Endothelial cell (in vitro differentiated cells): ENCODE data around the gene SDCBP2. TPM values are rescaled to one million over a fixed set of nuclear protein-coding genes. Genes with fewer than 3 reads are reported as not detected.

ENCODE experiments used
- DNase-seq: peaks from one replicate; pipeline ENCODE4 v3.0.0; 2021; ENCODE audit warnings: low spot score
- H3K27ac Mint-ChIP-seq: one replicate; pipeline ENCODE4 v1.8.0; 2021; ENCODE audit warnings: mixed read lengths, inconsistent platforms; ENCODE audit not compliant: unreplicated experiment
- H3K27me3 Mint-ChIP-seq: one replicate; pipeline ENCODE4 v1.8.0; 2021; ENCODE audit warnings: mild to moderate bottlenecking, moderate library complexity, mixed read lengths, inconsistent platforms; ENCODE audit not compliant: unreplicated experiment
- H3K36me3 Mint-ChIP-seq: one replicate; pipeline ENCODE4 v1.8.0; 2021; ENCODE audit warnings: mild to moderate bottlenecking, low read depth, mixed read lengths, inconsistent platforms; ENCODE audit not compliant: unreplicated experiment
- H3K4me1 Mint-ChIP-seq: one replicate; pipeline ENCODE4 v1.8.0; 2021; ENCODE audit warnings: mild to moderate bottlenecking, mixed read lengths, inconsistent platforms; ENCODE audit not compliant: unreplicated experiment
- H3K4me3 Mint-ChIP-seq: one replicate; pipeline ENCODE4 v1.8.0; 2021; ENCODE audit warnings: mild to moderate bottlenecking, mixed read lengths, inconsistent platforms; ENCODE audit not compliant: unreplicated experiment
- H3K9me3 Mint-ChIP-seq: one replicate; pipeline ENCODE4 v1.8.0; 2021; ENCODE audit warnings: mixed read lengths, inconsistent platforms; ENCODE audit not compliant: unreplicated experiment
- total RNA-seq: library from RNA; stranded (reverse); fragmentation: NEBNext Ultra II Directional; extraction: Animal tissue kit (Norgen Biotek cat#: 25700); gene quantifications from one replicate; pipeline ENCODE4 v1.2.1, GENCODE V29; 2021; ENCODE audit not compliant: unreplicated experiment
- TF ChIP-seq, protein P1 (sequence below): fragments of 200-600 bp; sonication (generic); IDR thresholded peaks from one replicate; pipeline ENCODE4 v1.5.0; 2021; ENCODE audit warnings: antibody characterized with exemption; ENCODE audit not compliant: unreplicated experiment

Gene SDCBP2
- total RNA-seq, 1 donor from 2014 or later, result 10.1 TPM

GRCh38 chr20:1376408-1377270, 47.7 kb upstream of the SDCBP2 start:
- Mint-ChIP-seq H3K27me3 (peaks cover 7% of the 10 kb centered on the region), H3K4me1 (peaks cover 93% of the 10 kb centered on the region), H3K27ac (peak overlapping the region; percentile 93), H3K9me3 (no peaks in the 10 kb centered on the region), H3K4me3 (peak overlapping the region; percentile 74), H3K36me3 (peaks cover 30% of the 10 kb centered on the region)
- TF ChIP-seq, protein P1, sequence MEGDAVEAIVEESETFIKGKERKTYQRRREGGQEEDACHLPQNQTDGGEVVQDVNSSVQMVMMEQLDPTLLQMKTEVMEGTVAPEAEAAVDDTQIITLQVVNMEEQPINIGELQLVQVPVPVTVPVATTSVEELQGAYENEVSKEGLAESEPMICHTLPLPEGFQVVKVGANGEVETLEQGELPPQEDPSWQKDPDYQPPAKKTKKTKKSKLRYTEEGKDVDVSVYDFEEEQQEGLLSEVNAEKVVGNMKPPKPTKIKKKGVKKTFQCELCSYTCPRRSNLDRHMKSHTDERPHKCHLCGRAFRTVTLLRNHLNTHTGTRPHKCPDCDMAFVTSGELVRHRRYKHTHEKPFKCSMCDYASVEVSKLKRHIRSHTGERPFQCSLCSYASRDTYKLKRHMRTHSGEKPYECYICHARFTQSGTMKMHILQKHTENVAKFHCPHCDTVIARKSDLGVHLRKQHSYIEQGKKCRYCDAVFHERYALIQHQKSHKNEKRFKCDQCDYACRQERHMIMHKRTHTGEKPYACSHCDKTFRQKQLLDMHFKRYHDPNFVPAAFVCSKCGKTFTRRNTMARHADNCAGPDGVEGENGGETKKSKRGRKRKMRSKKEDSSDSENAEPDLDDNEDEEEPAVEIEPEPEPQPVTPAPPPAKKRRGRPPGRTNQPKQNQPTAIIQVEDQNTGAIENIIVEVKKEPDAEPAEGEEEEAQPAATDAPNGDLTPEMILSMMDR, result no peak
- DNase-seq, result no peak

DNA sequence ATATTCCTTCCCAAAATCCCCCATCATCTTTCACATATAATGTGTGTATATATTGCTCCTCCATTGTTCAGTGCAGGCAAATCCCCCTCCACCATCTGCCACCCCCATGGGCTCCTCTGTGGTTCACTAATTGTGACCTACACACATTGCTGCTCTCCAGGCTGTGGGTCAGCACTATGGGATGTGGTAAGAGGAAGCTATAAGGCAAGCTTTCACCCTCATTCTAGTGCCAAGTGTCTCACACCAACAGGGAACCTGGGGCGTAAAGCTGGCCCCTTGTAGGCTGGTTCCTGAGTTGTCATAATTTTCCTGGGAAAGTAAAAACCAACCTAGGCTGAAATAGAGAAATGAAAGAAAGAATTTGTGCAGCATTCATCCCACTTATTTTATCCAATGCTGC, 47.1 kb upstream of the SDCBP2 start:
- no peaks in the 10 kb centered on the region for H3K9me3 Mint-ChIP-seq
- DNase-seq, result no peak
- H3K27ac Mint-ChIP-seq, result peak overlapping the region; percentile 93
- peaks cover 7% of the 10 kb centered on the region for H3K27me3 Mint-ChIP-seq
- peaks cover 93% of the 10 kb centered on the region for H3K4me1 Mint-ChIP-seq
- peaks cover 35% of the 10 kb centered on the region for H3K36me3 Mint-ChIP-seq
- peak overlapping the region; percentile 74 for H3K4me3 Mint-ChIP-seq
- TF ChIP-seq, protein P1, result no peak

DNA sequence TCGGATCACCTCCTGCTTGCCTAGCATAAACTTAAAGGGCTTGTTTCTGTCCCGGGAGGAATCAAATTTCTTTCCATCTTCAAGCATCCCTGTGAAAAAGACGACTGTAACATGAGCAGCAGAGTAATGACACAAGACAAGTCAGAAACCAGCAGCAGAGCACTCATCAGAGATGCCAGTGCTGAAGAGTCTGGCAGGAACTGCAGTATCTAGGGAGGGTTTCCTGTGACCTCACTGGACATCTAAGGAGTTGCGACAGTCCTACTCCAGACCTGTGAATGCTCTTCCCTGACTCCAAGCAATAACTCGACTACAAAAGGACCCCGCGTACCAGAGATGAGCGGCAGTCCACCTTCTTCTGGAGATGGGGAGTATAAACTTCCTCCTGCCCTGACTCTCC, 46.6 kb upstream of the SDCBP2 start:
- Mint-ChIP-seq H3K27me3 (peaks cover 7% of the 10 kb centered on the region), H3K27ac (peak overlapping the region; percentile 93), H3K9me3 (no peaks in the 10 kb centered on the region), H3K4me3 (peak overlapping the region; percentile 74), H3K4me1 (peaks cover 92% of the 10 kb centered on the region), H3K36me3 (peaks cover 37% of the 10 kb centered on the region)
- TF ChIP-seq, protein P1, result no peak
- DNase-seq, result no peak

DNA sequence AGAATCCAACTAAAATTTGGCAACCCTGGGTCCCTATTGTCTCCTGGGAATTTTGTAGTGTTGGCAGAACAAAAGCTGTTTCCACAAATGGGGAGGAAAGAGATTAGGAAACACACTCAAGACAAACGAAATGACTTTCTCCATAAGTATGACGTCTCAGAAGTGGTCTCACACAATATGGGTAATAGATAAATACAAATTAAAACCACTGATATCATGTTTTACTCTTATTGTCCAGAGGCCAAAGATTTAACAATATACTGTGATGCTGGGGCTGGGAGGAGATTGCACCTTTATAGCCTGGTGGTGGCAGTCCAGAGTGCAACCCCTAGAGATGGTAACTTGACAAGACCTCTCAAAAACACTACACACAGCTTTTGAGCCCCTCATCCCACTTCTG, 45.3 kb upstream of the SDCBP2 start:
- TF ChIP-seq, protein P1, result peak; percentile 16
- Mint-ChIP-seq H3K9me3 (no peaks in the 10 kb centered on the region), H3K4me3 (peak overlapping the region; percentile 75), H3K27me3 (peaks cover 7% of the 10 kb centered on the region), H3K27ac (peak overlapping the region; percentile 98), H3K4me1 (peaks cover 86% of the 10 kb centered on the region), H3K36me3 (peaks cover 43% of the 10 kb centered on the region)
- DNase-seq, result no peak

GRCh38 chr20:1373614-1374013, 44.7 kb upstream of the SDCBP2 start:
- H3K4me1 Mint-ChIP-seq, result peaks cover 84% of the 10 kb centered on the region
- peak overlapping the region; percentile 75 for H3K4me3 Mint-ChIP-seq
- H3K27ac Mint-ChIP-seq, result peak overlapping the region; percentile 98
- peaks cover 49% of the 10 kb centered on the region for H3K36me3 Mint-ChIP-seq
- DNase-seq, result no peak
- no peaks in the 10 kb centered on the region for H3K9me3 Mint-ChIP-seq
- H3K27me3 Mint-ChIP-seq, result peaks cover 7% of the 10 kb centered on the region
- TF ChIP-seq, protein P1, result no peak
